HepG2 (cell line): ENCODE data around the gene PMVK. TPM values are rescaled to one million over a fixed set of nuclear protein-coding genes. Genes with fewer than 3 reads are reported as not detected.

Experiments used
- ADNP ChIP-seq: sonication (generic); formaldehyde crosslinking; IDR thresholded peaks from 2 replicates; pipeline ENCODE4 v1.4.0; 2020; ENCODE audit warnings: missing genetic modification reagents
- ARHGAP35 ChIP-seq: sonication (generic); formaldehyde crosslinking; IDR thresholded peaks from 2 replicates; pipeline ENCODE4 v1.9.0; 2022; ENCODE audit warnings: mild to moderate bottlenecking, inconsistent platforms, moderate library complexity, missing genetic modification reagents, borderline replicate concordance
- ATF7 ChIP-seq, 2 experiments: fragments of 450-650 bp in 1 of 2; sonication (generic) in 1 of 2; formaldehyde crosslinking in 1 of 2; IDR thresholded peaks; 2 replicates each; pipeline versions ENCODE4 v1.4.0 to v1.6.1; 2016 to 2020; ENCODE audit warnings: antibody characterized with exemption in 1 of 2, mild to moderate bottlenecking in 1 of 2, missing genetic modification reagents in 1 of 2
- CBX2 ChIP-seq, 2 experiments: fragments of 200-600 bp in 1 of 2; sonication (generic); formaldehyde crosslinking in 1 of 2; IDR thresholded peaks; 2 replicates each; pipeline versions ENCODE4 v1.7.0 to v1.8.1; 2018 to 2022; ENCODE audit warnings: low read depth in 2 of 2, low read length in 1 of 2, mild to moderate bottlenecking in 1 of 2, missing genetic modification reagents in 1 of 2
- FOXP1 ChIP-seq, 2 experiments: fragments of 450-650 bp in 1 of 2; IDR thresholded peaks; 2 replicates each; pipeline ENCODE4 v1.6.1; 2017 to 2018; ENCODE audit warnings: antibody characterized with exemption in 1 of 2
- MTERF4 ChIP-seq: sonication (generic); formaldehyde crosslinking; IDR thresholded peaks from 2 replicates; pipeline ENCODE4 v1.8.0; 2023; ENCODE audit warnings: mild to moderate bottlenecking, missing genetic modification reagents
- NCOA2 ChIP-seq: sonication (generic); formaldehyde crosslinking; IDR thresholded peaks from 2 replicates; pipeline ENCODE4 v1.8.0; 2022; ENCODE audit warnings: inconsistent platforms
- NFAT5 ChIP-seq: sonication (generic); formaldehyde crosslinking; IDR thresholded peaks from 2 replicates; pipeline ENCODE4 v1.4.0; 2020; ENCODE audit warnings: missing genetic modification reagents
- NFE2L2 ChIP-seq: fragments of 150-350 bp; IDR thresholded peaks from 2 replicates; pipeline ENCODE4 v1.6.1; 2014; ENCODE audit warnings: low read length
- RXRA ChIP-seq: sonication (generic); formaldehyde crosslinking; IDR thresholded peaks from 2 replicates; pipeline ENCODE4 v1.5.1; 2020; ENCODE audit warnings: missing genetic modification reagents
- TMF1 ChIP-seq: sonication (generic); formaldehyde crosslinking; IDR thresholded peaks from 2 replicates; pipeline ENCODE4 v1.8.1; 2022; ENCODE audit warnings: low read depth, missing genetic modification reagents
- ZFY ChIP-seq: sonication (generic); formaldehyde crosslinking; IDR thresholded peaks from 2 replicates; pipeline ENCODE4 v1.4.0; 2020; ENCODE audit warnings: missing genetic modification reagents
- ZNF136 ChIP-seq: sonication (generic); formaldehyde crosslinking; IDR thresholded peaks from 2 replicates; pipeline ENCODE4 v1.8.1; 2022; ENCODE audit warnings: low read depth, mild to moderate bottlenecking, moderate library complexity, missing genetic modification reagents
- ZNF292 ChIP-seq: sonication (generic); formaldehyde crosslinking; IDR thresholded peaks from 2 replicates; pipeline ENCODE4 v1.8.1; 2022; ENCODE audit warnings: mild to moderate bottlenecking, low read depth, missing genetic modification reagents, borderline replicate concordance
- ZNF589 ChIP-seq: sonication (generic); formaldehyde crosslinking; conservative IDR thresholded peaks from 2 replicates; pipeline ENCODE4 v1.8.0; 2022; ENCODE audit warnings: mild to moderate bottlenecking, moderate library complexity, missing genetic modification reagents
- ZNF670 ChIP-seq: sonication (generic); formaldehyde crosslinking; IDR thresholded peaks from 2 replicates; pipeline ENCODE4 v1.8.0; 2022; ENCODE audit warnings: mild to moderate bottlenecking, missing genetic modification reagents, borderline replicate concordance
- ZNF672 ChIP-seq: sonication (generic); formaldehyde crosslinking; IDR thresholded peaks from 2 replicates; pipeline ENCODE4 v1.8.1; 2022; ENCODE audit warnings: missing genetic modification reagents
- polyA plus RNA-seq, 8 experiments: library from polyadenylated mRNA; depleted of rRNA in 3 of 8; stranded (reverse) in 7 of 8; unstranded in 1 of 8; fragments of >200 nt; fragmentation: Illumina TruSeq in 4 of 8; extraction: Trizol in 4 of 8; gene quantifications; 2 replicates each; pipeline versions ENCODE4 v1.2.1 to v1.2.3, GENCODE V29; 2011 to 2016; ENCODE audit warnings: low read depth in 4 of 8, missing spikeins in 1 of 8, mixed read lengths in 1 of 8; ENCODE audit not compliant: insufficient read depth in 1 of 8
- total RNA-seq, 5 experiments: library from RNA; depleted of rRNA; stranded (reverse); fragments of >200 nt; fragmentation: Illumina TruSeq; extraction: Trizol; gene quantifications; 2 replicates each; pipeline ENCODE4 v1.2.3, GENCODE V29; 2016; ENCODE audit warnings: low read depth in 1 of 5
- TF ChIP-seq, protein P1 (sequence below): IDR thresholded peaks from 2 replicates; pipeline ENCODE4 v1.4.0; 2020; ENCODE audit warnings: mild to moderate bottlenecking, missing genetic modification reagents

PMVK gene
- total and polyA plus RNA-seq, 2 of the 13 experiments (the other 11 are each of a cell fraction or from before 2014, with no cell fraction given) = 3.9 to 12.6 TPM

- no peak for TF ChIP-seq NFAT5
- no peak; the same call in 1 of the 2 replicates for TF ChIP-seq ARHGAP35
- no peak for TF ChIP-seq ZNF672 (CRISPR knock-in tag)
- TF ChIP-seq ZNF589 (CRISPR knock-in tag) = no peak
- TF ChIP-seq TMF1 = no peak
- TF ChIP-seq FOXP1 (IDR thresholded peaks at IDR 0.05) = no peak
- TF ChIP-seq FOXP1 (CRISPR knock-in tag; IDR thresholded peaks at IDR 0.05) = no peak
- TF ChIP-seq ZNF670 = no peak; the same call in 1 of the 2 replicates
- peak; percentile 87 for TF ChIP-seq NCOA2 (CRISPR knock-in tag)
- TF ChIP-seq RXRA = peak; percentile 97
- TF ChIP-seq ZFY (CRISPR knock-in tag) = peak; percentile 57; the same call in 1 of the 2 replicates
- no peak for TF ChIP-seq ADNP (CRISPR knock-in tag)
- no peak for TF ChIP-seq NFE2L2
- no peak; the same call in 1 of the 2 replicates for TF ChIP-seq MTERF4
- 0 out of 2 replicates have a peak, but pooled peaks have one; percentile 37 for TF ChIP-seq ZNF136
- no peak for TF ChIP-seq CBX2 (IDR thresholded peaks at IDR 0.05; ENCODE audit: low read depth, low read length)
- no peak for TF ChIP-seq CBX2 (CRISPR knock-in tag; IDR thresholded peaks at IDR 0.05; ENCODE audit: low read depth)
- TF ChIP-seq ATF7 (IDR thresholded peaks at IDR 0.05) = peak; percentile 36; the same call in 1 of the 2 replicates
- TF ChIP-seq ATF7 (CRISPR knock-in tag; IDR thresholded peaks at IDR 0.05) = peak; percentile 56
- TF ChIP-seq ZNF292 (CRISPR knock-in tag) = peak; percentile 86
- TF ChIP-seq, protein P1, sequence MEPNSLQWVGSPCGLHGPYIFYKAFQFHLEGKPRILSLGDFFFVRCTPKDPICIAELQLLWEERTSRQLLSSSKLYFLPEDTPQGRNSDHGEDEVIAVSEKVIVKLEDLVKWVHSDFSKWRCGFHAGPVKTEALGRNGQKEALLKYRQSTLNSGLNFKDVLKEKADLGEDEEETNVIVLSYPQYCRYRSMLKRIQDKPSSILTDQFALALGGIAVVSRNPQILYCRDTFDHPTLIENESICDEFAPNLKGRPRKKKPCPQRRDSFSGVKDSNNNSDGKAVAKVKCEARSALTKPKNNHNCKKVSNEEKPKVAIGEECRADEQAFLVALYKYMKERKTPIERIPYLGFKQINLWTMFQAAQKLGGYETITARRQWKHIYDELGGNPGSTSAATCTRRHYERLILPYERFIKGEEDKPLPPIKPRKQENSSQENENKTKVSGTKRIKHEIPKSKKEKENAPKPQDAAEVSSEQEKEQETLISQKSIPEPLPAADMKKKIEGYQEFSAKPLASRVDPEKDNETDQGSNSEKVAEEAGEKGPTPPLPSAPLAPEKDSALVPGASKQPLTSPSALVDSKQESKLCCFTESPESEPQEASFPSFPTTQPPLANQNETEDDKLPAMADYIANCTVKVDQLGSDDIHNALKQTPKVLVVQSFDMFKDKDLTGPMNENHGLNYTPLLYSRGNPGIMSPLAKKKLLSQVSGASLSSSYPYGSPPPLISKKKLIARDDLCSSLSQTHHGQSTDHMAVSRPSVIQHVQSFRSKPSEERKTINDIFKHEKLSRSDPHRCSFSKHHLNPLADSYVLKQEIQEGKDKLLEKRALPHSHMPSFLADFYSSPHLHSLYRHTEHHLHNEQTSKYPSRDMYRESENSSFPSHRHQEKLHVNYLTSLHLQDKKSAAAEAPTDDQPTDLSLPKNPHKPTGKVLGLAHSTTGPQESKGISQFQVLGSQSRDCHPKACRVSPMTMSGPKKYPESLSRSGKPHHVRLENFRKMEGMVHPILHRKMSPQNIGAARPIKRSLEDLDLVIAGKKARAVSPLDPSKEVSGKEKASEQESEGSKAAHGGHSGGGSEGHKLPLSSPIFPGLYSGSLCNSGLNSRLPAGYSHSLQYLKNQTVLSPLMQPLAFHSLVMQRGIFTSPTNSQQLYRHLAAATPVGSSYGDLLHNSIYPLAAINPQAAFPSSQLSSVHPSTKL (CRISPR knock-in tag) = peak; percentile 89
Measured at GRCh38 chr1:154944401-154945159, 8.1 kb upstream of the PMVK start (continued).
